ENCODE results near the gene IFT81. TPM values are rescaled to one million over a fixed set of nuclear protein-coding genes. Genes with fewer than 3 reads are reported as not detected.

Gene IFT81
- total and polyA plus RNA-seq, 2 donors (not counting 3 experiments of a cell fraction or from before 2014, with no cell fraction given), result 2.4 to 9.8 TPM

DNA sequence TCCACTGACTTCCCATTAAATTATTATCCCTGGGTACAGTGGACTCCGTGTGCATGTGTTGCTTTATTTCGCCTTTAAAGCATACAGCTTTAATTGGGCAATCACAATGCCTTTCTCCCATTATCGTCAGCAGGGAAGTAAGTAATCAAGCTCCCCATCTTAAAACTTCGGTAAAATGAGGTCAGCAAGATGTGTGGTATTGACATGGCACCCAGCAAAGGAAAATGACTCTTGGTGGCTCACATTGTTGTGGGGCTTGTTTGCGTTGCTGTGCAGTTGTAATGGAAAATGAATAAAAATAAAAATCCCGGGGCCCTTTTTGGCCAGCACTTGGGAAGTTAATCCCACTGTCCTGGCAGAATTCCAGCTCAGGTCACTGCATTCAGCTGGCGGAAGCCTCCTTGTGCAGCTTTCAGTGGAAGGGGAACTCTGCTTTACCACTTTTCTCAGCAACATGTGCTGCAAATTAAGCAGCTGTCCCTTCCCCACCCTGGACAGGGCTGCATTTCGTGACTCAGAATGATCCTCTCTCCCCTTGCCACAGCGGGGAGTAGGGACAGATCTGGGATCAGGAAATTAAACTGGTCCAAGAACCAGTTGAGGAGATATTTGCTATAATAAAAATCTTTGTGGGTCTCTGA, 142.9 kb downstream of the IFT81 start:
- peak; percentile 75 for DNase-seq (ENCODE audit: low read depth, low spot score)
- Histone ChIP-seq H3K79me2 (ENCODE audit: control insufficient read depth, insufficient read depth, low read length) (no peaks in the 10 kb centered on the region), H3K9ac (replicated peaks; ENCODE audit: extremely low read depth, insufficient read depth, low read length) (no peak overlapping the region), H3K9me3 (replicated peaks; ENCODE audit: control insufficient read depth, insufficient read depth, low read length) (no peaks in the 10 kb centered on the region), H3K4me1 (ENCODE audit: control insufficient read depth, extremely low read depth, insufficient read depth, low read length) (peaks cover 11% of the 10 kb centered on the region), H3K27ac (ENCODE audit: insufficient read depth, low read depth, low read length) (no peak overlapping the region), H3K36me3 (ENCODE audit: control insufficient read depth in 2 of 2, extremely low read depth in 1 of 2, insufficient read depth in 2 of 2, low read length in 2 of 2) (no peaks in the 10 kb centered on the region), H4K20me1 (replicated peaks; ENCODE audit: control insufficient read depth, extremely low read depth, insufficient read depth, low read length) (no peaks in the 10 kb centered on the region), H3K4me2 (ENCODE audit: insufficient read depth, low read length) (no peak overlapping the region), H3K4me3 (replicated peaks in 1 of 3; ENCODE audit: insufficient read depth in 1 of 3, low read depth in 1 of 3, low read length in 3 of 3) (no peak overlapping the region), H3K9me1 (replicated peaks; ENCODE audit: control insufficient read depth, extremely low read depth, insufficient read depth, low read length) (no peaks in the 10 kb centered on the region), H2AFZ (ENCODE audit: low read depth, low read length) (no peak overlapping the region), H3K27me3 (ENCODE audit: control insufficient read depth in 2 of 2, insufficient read depth in 2 of 2, low read length in 2 of 2) (no peaks in the 10 kb centered on the region)
- BruUV-seq (replicated peaks), result no TSS peak
- ChIA-PET POLR2A (no interaction called here), CTCF (interaction anchor here (1.0 to 1.5 kb wide), 2 partner anchors 18 to 87 kb away, joined by 3 to 4 read pairs; no protein-coding TSS in a partner anchor)
- dilution Hi-C loops (cut with MboI; ENCODE audit: extremely low pct_ligation_motif_present, low sequenced_read_pairs), result no loop called here
- intact Hi-C loops (cut with micrococcal nuclease), result no loop called here
- no peak for FAIRE-seq
- no peak for TF ChIP-seq POLR2A (IDR thresholded peaks at IDR 0.05; ENCODE audit: low read depth, low read length)
- TF ChIP-seq, protein P1, sequence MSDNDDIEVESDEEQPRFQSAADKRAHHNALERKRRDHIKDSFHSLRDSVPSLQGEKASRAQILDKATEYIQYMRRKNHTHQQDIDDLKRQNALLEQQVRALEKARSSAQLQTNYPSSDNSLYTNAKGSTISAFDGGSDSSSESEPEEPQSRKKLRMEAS (IDR thresholded peaks at IDR 0.05; ENCODE audit: insufficient read depth, insufficient read length), result no peak
- no peak for TF ChIP-seq POLR2AphosphoS5 (IDR thresholded peaks at IDR 0.05; ENCODE audit: insufficient read depth, low read depth, low read length)
- no peak for TF ChIP-seq EZH2 (IDR thresholded peaks at IDR 0.05; ENCODE audit: borderline replicate concordance, low read depth, low read length, severe bottlenecking)
- TF ChIP-seq FOS (IDR thresholded peaks at IDR 0.05; ENCODE audit: borderline replicate concordance, insufficient read depth, low read length), result no peak
- TF ChIP-seq JUN (IDR thresholded peaks at IDR 0.05; ENCODE audit: borderline replicate concordance, insufficient read depth, insufficient read length, low read depth), result no peak
- TF ChIP-seq GATA2 (IDR thresholded peaks at IDR 0.05; ENCODE audit: insufficient read depth, insufficient read length, low read depth, low read length), result no peak
- no peak for TF ChIP-seq MYC (IDR thresholded peaks at IDR 0.05; ENCODE audit: low read depth, low read length)

Other genes starting within 250 kb of the IFT81 start
- gene GLTP, start 243.8 kb upstream of the IFT81 start, total RNA-seq, result 46.6 and 48.0 TPM in 2 replicates
- gene GLTP, start 243.8 kb upstream of the IFT81 start, polyA plus RNA-seq, result 20.1 and 21.5 TPM in 2 replicates
- gene TCHP, start 224.1 kb upstream of the IFT81 start, total RNA-seq, result 24.3 and 26.0 TPM in 2 replicates
- gene TCHP, start 224.1 kb upstream of the IFT81 start, polyA plus RNA-seq, result 9.4 and 12.9 TPM in 2 replicates
- 67.7 and 77.2 TPM in 2 replicates for gene GIT2, start 128.0 kb upstream of the IFT81 start, total RNA-seq
- 32.5 and 37.3 TPM in 2 replicates for gene GIT2, start 128.0 kb upstream of the IFT81 start, polyA plus RNA-seq
- 36.2 and 37.0 TPM in 2 replicates for gene ANKRD13A, start 124.9 kb upstream of the IFT81 start, total RNA-seq
- 43.9 and 49.8 TPM in 2 replicates for gene ANKRD13A, start 124.9 kb upstream of the IFT81 start, polyA plus RNA-seq
- gene C12orf76, start 75.8 kb upstream of the IFT81 start, total RNA-seq, result 11.9 and 13.4 TPM in 2 replicates
- gene C12orf76, start 75.8 kb upstream of the IFT81 start, polyA plus RNA-seq, result 12.9 and 17.1 TPM in 2 replicates
- gene ATP2A2, start 156.9 kb downstream of the IFT81 start, total RNA-seq, result 230 and 239 TPM in 2 replicates
- 94.4 and 102 TPM in 2 replicates for gene ATP2A2, start 156.9 kb downstream of the IFT81 start, polyA plus RNA-seq

All from endothelial cell of umbilical vein (primary cell).